B cell (primary cell): ENCODE measurements around the gene OR6K3. TPM values are rescaled to one million over a fixed set of nuclear protein-coding genes. Genes with fewer than 3 reads are reported as not detected.

ENCODE experiments used
- ATAC-seq: fragments of 200-7000 bp; cut with Tn5 transposase; one replicate; pipeline ENCODE4 v1.10.0; 2021; ENCODE audit warnings: low read depth, mild to moderate bottlenecking, moderate number of reproducible peaks, moderate library complexity
- CTCF ChIA-PET: fragments of 350-600 bp; sonication (Branson Sonifier 250); formaldehyde crosslinking; loops from one replicate; lab custom pipeline; 2021; ENCODE audit warnings: antibody characterized with exemption, inconsistent platforms; lab: Charles Lee
- POLR2A ChIA-PET: fragments of 350-600 bp; sonication (Branson Sonifier 250); formaldehyde crosslinking; loops from one replicate; lab custom pipeline; 2021; ENCODE audit warnings: antibody characterized with exemption; lab: Charles Lee
- DNase-seq: peaks from one replicate; pipeline ENCODE4 v3.0.0; 2013
- H2AFZ ChIP-seq: 2 replicates; pipeline ENCODE4 v1.6.1; 2012; ENCODE audit warnings: mild to moderate bottlenecking, low read depth, low read length; ENCODE audit not compliant: insufficient read depth, poor library complexity, severe bottlenecking
- H3K27ac ChIP-seq, 2 donors: 1 replicate in 1 of 2; 2 replicates in 1 of 2; pipeline ENCODE4 v1.5.1; 2012 to 2013; ENCODE audit warnings: low read length in 2 of 2, mild to moderate bottlenecking in 2 of 2, moderate library complexity in 1 of 2
- H3K27me3 ChIP-seq, 4 experiments: fragments of 200-600 bp in 1 of 4; sonication (generic) in 1 of 4; replicated peaks in 1 of 4; 1 replicate in 2 of 4; 2 replicates in 2 of 4; pipeline versions ENCODE4 v1.6.1 to v1.7.0; 2013 to 2016; ENCODE audit warnings: low read length in 3 of 4, mild to moderate bottlenecking in 2 of 4, mixed read lengths in 1 of 4, moderate library complexity in 1 of 4; ENCODE audit not compliant: insufficient read depth in 4 of 4, control insufficient read depth in 3 of 4; ENCODE audit errors: control extremely low read depth in 1 of 4
- H3K36me3 ChIP-seq, 2 experiments: replicated peaks in 1 of 2; 1 replicate in 1 of 2; 2 replicates in 1 of 2; pipeline versions ENCODE4 v1.6.1 to v1.7.1; 2013; ENCODE audit warnings: low read length in 1 of 2; ENCODE audit not compliant: insufficient read depth in 2 of 2, control insufficient read depth in 1 of 2; ENCODE audit errors: control extremely low read depth in 1 of 2, extremely low read depth in 1 of 2
- H3K4me1 ChIP-seq, 2 donors: fragments of 200-600 bp in 1 of 2; sonication (generic) in 1 of 2; 1 replicate in 1 of 2; 2 replicates in 1 of 2; pipeline versions ENCODE4 v1.5.1 to v1.6.1; 2013 to 2017; ENCODE audit warnings: low read length in 2 of 2; ENCODE audit not compliant: control insufficient read depth in 2 of 2, insufficient read depth in 2 of 2
- H3K4me2 ChIP-seq: replicated peaks from 2 replicates; pipeline ENCODE3; 2012; ENCODE audit warnings: mild to moderate bottlenecking, low read depth, low read length; ENCODE audit not compliant: poor library complexity, severe bottlenecking
- H3K4me3 ChIP-seq, 5 experiments: fragments of 200-600 bp in 1 of 5; sonication (generic) in 1 of 5; 1 replicate in 3 of 5; 2 replicates in 2 of 5; pipeline versions ENCODE4 v1.5.1 to v1.7.0; 2011 to 2016; ENCODE audit warnings: low read length in 4 of 5, mild to moderate bottlenecking in 4 of 5, low read depth in 2 of 5, control low read depth in 1 of 5, moderate library complexity in 1 of 5; ENCODE audit not compliant: insufficient read depth in 1 of 5; ENCODE audit errors: control extremely low read depth in 1 of 5, extremely low read depth in 1 of 5
- H3K79me2 ChIP-seq: fragments of 200-600 bp; sonication (generic); one replicate; pipeline ENCODE4 v1.6.0; 2016; ENCODE audit warnings: low read length; ENCODE audit not compliant: control insufficient read depth, insufficient read depth
- H3K9ac ChIP-seq: fragments of 200-600 bp; sonication (generic); 2 replicates; pipeline ENCODE4 v1.6.1; 2017; ENCODE audit warnings: mild to moderate bottlenecking, low read length, moderate library complexity
- H3K9me3 ChIP-seq, 3 donors: one replicate each; pipeline versions ENCODE4 v1.6.1 to v1.7.1; 2013; ENCODE audit warnings: low read length in 2 of 3; ENCODE audit not compliant: control insufficient read depth in 2 of 3, insufficient read depth in 1 of 3; ENCODE audit errors: control extremely low read depth in 1 of 3
- H4K20me1 ChIP-seq: 2 replicates; pipeline ENCODE4 v1.6.0; 2012; ENCODE audit warnings: mild to moderate bottlenecking, low read length; ENCODE audit not compliant: insufficient read depth, control insufficient read depth, poor library complexity, severe bottlenecking
- H3K27ac Mint-ChIP-seq: one replicate; pipeline ENCODE4 v1.8.0; 2021; ENCODE audit warnings: mixed read lengths
- H3K27me3 Mint-ChIP-seq: one replicate; pipeline ENCODE4 v1.8.0; 2021; ENCODE audit warnings: mixed read lengths
- H3K4me1 Mint-ChIP-seq: one replicate; pipeline ENCODE4 v1.8.0; 2021; ENCODE audit warnings: mixed read lengths
- H3K4me3 Mint-ChIP-seq: one replicate; pipeline ENCODE4 v1.8.0; 2021; ENCODE audit warnings: mixed read lengths
- H3K9me3 Mint-ChIP-seq: one replicate; pipeline ENCODE4 v1.8.0; 2022; ENCODE audit warnings: mixed read lengths; ENCODE audit not compliant: insufficient read depth
- EZH2 ChIP-seq: IDR thresholded peaks from 2 replicates; pipeline ENCODE4 v1.6.1; 2012; ENCODE audit warnings: borderline replicate concordance, low read depth, mild to moderate bottlenecking, moderate library complexity, low read length; ENCODE audit not compliant: insufficient read depth, poor library complexity, severe bottlenecking
- WGBS: methylation state at CpG from one replicate; pipeline ENCODE4 v1.1.5; 2013; ENCODE audit warnings: missing lambda C conversion rate; ENCODE audit not compliant: insufficient coverage; 5-methylcytosine and 5-hydroxymethylcytosine counted together
- intact Hi-C: fragments of 100-400 bp; cut with micrococcal nuclease; formaldehyde crosslinking; loops from one replicate; pipeline ENCODE4 v1.10.0; 2022
- polyA plus RNA-seq: library from polyadenylated mRNA; depleted of rRNA; stranded (reverse); fragments of >200 nt; gene quantifications from 2 replicates; pipeline ENCODE4 v1.2.3, GENCODE V29; 2012
- total RNA-seq, 2 donors: library from RNA; stranded (reverse); fragments of 120-200 nt in 1 of 2; gene quantifications; 1 replicate in 1 of 2; 2 replicates in 1 of 2; pipeline versions ENCODE4 v1.2.3 to v1.2.4, GENCODE V29; 2013 to 2022
- TF ChIP-seq, protein P1 (sequence below): fragments of 200-600 bp; IDR thresholded peaks from one replicate; pipeline ENCODE4 v1.8.0; 2022; ENCODE audit warnings: antibody characterized with exemption, mild to moderate bottlenecking

OR6K3 gene
- total and polyA plus RNA-seq, 2 donors (not counting 1 experiment from before 2014, with no cell fraction given): not detected

DNA sequence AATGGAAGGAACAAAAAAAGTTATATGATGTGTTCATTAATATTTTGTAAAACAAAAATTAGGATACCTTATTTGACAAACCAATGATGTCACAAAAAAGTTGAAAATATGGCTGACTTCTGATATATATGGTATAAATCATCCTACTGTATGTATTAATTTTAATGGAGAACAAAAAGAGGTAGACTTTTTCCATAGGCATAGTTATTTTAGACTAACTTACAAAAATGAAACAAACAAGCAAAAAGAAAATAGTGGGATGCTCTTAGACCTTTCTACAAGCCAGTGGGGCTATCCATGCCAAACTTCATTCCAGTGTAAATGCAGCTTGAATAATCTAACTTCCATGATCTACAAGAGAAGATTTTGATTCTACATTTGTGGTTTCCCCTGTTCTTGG is 33.5 kb downstream of the OR6K3 start:
- DNase-seq (no peak), ATAC-seq (no peak)
- peaks cover 0 to 3% (median 0%) of the 10 kb centered on the region in 3 donors for H3K9me3 ChIP-seq
- no peak overlapping the region for H3K27ac ChIP-seq
- H3K79me2 ChIP-seq: no peaks in the 10 kb centered on the region
- Mint-ChIP-seq H3K27ac (no peak overlapping the region), H3K4me1 (no peaks in the 10 kb centered on the region), H3K9me3 (no peaks in the 10 kb centered on the region), H3K27me3 (peaks cover 32% of the 10 kb centered on the region), H3K4me3 (no peak overlapping the region)
- no peaks in the 10 kb centered on the region for H3K4me1 ChIP-seq
- POLR2A ChIA-PET: no interaction called here
- TF ChIP-seq, protein P1, sequence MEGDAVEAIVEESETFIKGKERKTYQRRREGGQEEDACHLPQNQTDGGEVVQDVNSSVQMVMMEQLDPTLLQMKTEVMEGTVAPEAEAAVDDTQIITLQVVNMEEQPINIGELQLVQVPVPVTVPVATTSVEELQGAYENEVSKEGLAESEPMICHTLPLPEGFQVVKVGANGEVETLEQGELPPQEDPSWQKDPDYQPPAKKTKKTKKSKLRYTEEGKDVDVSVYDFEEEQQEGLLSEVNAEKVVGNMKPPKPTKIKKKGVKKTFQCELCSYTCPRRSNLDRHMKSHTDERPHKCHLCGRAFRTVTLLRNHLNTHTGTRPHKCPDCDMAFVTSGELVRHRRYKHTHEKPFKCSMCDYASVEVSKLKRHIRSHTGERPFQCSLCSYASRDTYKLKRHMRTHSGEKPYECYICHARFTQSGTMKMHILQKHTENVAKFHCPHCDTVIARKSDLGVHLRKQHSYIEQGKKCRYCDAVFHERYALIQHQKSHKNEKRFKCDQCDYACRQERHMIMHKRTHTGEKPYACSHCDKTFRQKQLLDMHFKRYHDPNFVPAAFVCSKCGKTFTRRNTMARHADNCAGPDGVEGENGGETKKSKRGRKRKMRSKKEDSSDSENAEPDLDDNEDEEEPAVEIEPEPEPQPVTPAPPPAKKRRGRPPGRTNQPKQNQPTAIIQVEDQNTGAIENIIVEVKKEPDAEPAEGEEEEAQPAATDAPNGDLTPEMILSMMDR: no peak
- no peak for TF ChIP-seq EZH2
- intact Hi-C loops: no loop called here
- CTCF ChIA-PET: no interaction called here
- H3K36me3 ChIP-seq: no peaks in the 10 kb centered on the region
- no peak overlapping the region for H3K9ac ChIP-seq
- no peak overlapping the region for H3K4me3 ChIP-seq
- no peaks in the 10 kb centered on the region for H4K20me1 ChIP-seq
- H3K4me2 ChIP-seq: no peak overlapping the region
- peaks cover 0 to 12% (median 1%) of the 10 kb centered on the region in 4 experiments for H3K27me3 ChIP-seq
- no peak overlapping the region for H2AFZ ChIP-seq

DNA sequence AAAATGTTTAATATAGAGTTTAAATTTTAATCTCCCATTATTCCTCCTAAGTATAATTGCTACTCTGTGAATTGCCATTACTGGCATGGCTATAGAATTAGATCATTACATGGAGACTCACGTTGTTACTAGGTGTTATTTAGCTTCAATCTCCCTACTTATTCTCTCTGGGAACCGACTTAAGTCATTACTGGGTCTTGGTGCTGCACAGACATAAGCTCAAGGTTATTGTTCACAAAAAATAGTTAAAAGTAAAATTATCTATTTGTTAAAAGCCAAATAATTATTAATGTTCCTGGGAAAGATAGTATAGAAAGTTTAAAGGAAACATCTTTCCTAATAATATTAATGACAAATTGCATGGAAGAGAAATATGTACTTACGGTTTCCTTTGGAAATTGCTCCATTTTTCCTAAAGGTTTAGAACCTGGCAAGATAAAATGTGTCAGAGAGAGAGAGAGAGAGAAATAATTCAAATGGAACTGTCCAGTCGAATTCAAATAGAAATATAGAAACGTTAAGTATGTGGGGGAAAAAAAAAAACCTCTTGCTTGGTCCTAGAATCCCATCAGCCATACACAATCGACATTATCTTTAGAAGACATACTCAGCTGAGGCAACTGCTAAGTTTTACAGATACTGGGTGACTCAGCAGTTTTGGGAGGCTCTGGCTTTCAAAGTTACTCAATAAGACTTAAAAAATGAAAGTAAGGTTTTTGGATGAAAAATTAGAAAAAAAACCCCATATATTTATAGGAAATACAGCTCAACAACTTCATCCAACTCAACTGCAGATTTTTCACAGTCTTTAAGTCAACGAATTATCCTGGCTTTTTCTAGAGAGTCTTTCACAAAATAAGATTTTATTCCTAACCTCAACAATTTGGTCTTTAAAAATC is 34.2 kb downstream of the OR6K3 start, which contains the start of gene SPTA1:
SPTA1 (minus strand) TSS at position 605 of the 899 bp plus-strand sequence; CDS start at position 407, 198 bp downstream.
- H4K20me1 ChIP-seq: no peaks in the 10 kb centered on the region
- no peak within 1 kb of the TSS for H2AFZ ChIP-seq
- H3K9ac ChIP-seq: no peak within 1 kb of the TSS
- intact Hi-C loops: no loop called here
- no peak within 1 kb of the TSS for H3K4me3 ChIP-seq
- Mint-ChIP-seq H3K4me1 (no peaks in the 10 kb centered on the region), H3K27me3 (peaks cover 32% of the 10 kb centered on the region), H3K9me3 (no peaks in the 10 kb centered on the region), H3K27ac (no peak within 1 kb of the TSS), H3K4me3 (no peak within 1 kb of the TSS)
- WGBS: no CpG with 5 or more reads among the region's 7 CpGs
- ATAC-seq (no peak), DNase-seq (no peak)
- H3K27me3 ChIP-seq: peaks cover 0 to 12% (median 1%) of the 10 kb centered on the region in 4 experiments
- ChIA-PET POLR2A (no interaction called here), CTCF (no interaction called here)
- H3K4me2 ChIP-seq: no peak within 1 kb of the TSS
- no peak within 1 kb of the TSS for H3K27ac ChIP-seq
- no peaks in the 10 kb centered on the region for H3K36me3 ChIP-seq
- H3K79me2 ChIP-seq: no peaks in the 10 kb centered on the region
- H3K4me1 ChIP-seq: no peaks in the 10 kb centered on the region
- H3K9me3 ChIP-seq: peaks cover 0 to 3% (median 0%) of the 10 kb centered on the region in 3 donors
- TF ChIP-seq, protein P1: no peak
- no peak for TF ChIP-seq EZH2
